Upper lobe of left lung (tissue), 6 donors: Measurements from ENCODE around the gene GLI3. TPM values are rescaled to one million over a fixed set of nuclear protein-coding genes. Genes with fewer than 3 reads are reported as not detected.

ENCODE experiments used
- ATAC-seq, 2 donors: fragments of 200-7000 bp; cut with Tn5 transposase; one replicate each; pipeline ENCODE4 v1.9.1; 2022; ENCODE audit warnings: mild to moderate bottlenecking in 2 of 2, moderate library complexity in 2 of 2; ENCODE audit not compliant: low FRiP score in 2 of 2
- DNase-seq, 2 donors: peaks; one replicate each; pipeline ENCODE4 v3.0.0-alpha.2; 2019 to 2020
- H3K27ac ChIP-seq, 4 donors: fragments of 200-600 bp; sonication (generic); one replicate each; pipeline ENCODE4 v1.5.1; 2016 to 2019
- H3K27me3 ChIP-seq, 4 donors: fragments of 200-600 bp; sonication (generic); one replicate each; pipeline ENCODE4 v1.5.1; 2017 to 2019
- H3K36me3 ChIP-seq, 4 donors: fragments of 200-600 bp; sonication (generic); one replicate each; pipeline ENCODE4 v1.5.1; 2016 to 2019
- H3K4me1 ChIP-seq, 4 donors: fragments of 200-600 bp; sonication (generic); one replicate each; pipeline ENCODE4 v1.5.1; 2018 to 2019
- H3K4me3 ChIP-seq, 4 donors: fragments of 200-600 bp; sonication (generic); one replicate each; pipeline ENCODE4 v1.5.1; 2017 to 2019; ENCODE audit warnings: mild to moderate bottlenecking in 2 of 4, moderate library complexity in 1 of 4
- H3K9me3 ChIP-seq, 4 donors: fragments of 200-600 bp; sonication (generic); one replicate each; pipeline ENCODE4 v1.5.1; 2018 to 2019
- EP300 ChIP-seq, 4 donors: sonication (generic); formaldehyde crosslinking; IDR thresholded peaks; one replicate each; pipeline ENCODE4 v1.5.1; 2017; ENCODE audit warnings: antibody characterized with exemption in 4 of 4, control low read depth in 2 of 4
- POLR2A ChIP-seq, 4 donors: fragments of 450-650 bp; IDR thresholded peaks; one replicate each; pipeline ENCODE4 v1.5.1; 2016 to 2017; ENCODE audit warnings: antibody characterized with exemption in 4 of 4, mild to moderate bottlenecking in 2 of 4
- POLR2AphosphoS5 ChIP-seq, 2 donors: sonication (generic); formaldehyde crosslinking; IDR thresholded peaks; one replicate each; pipeline ENCODE4 v1.5.1; 2017; ENCODE audit warnings: antibody characterized with exemption in 2 of 2
- WGBS, 2 donors: methylation state at CpG; one replicate each; pipeline ENCODE4 v1.1.5; 2017 to 2018; 5-methylcytosine and 5-hydroxymethylcytosine counted together
- total RNA-seq, 6 donors: library from RNA; depleted of rRNA in 4 of 6; stranded (reverse); fragments of >200 nt in 4 of 6; gene quantifications; one replicate each; pipeline versions ENCODE4 v1.1.0 to v1.2.1, GENCODE V29; 2016 to 2021
- TF ChIP-seq, protein P1 (sequence below), 6 experiments: fragments of 450-650 bp in 4 of 6; fragments of 200-600 bp in 2 of 6; sonication (generic) in 2 of 6; IDR thresholded peaks; one replicate each; pipeline ENCODE4 v1.5.1; 2016 to 2019; ENCODE audit warnings: antibody characterized with exemption in 6 of 6
- donor health status: DM: no; HTN: no; CAD: no; lungs with moderate emphysema.
- donor health status: DM: no; HTN: yes; CAD: no; lungs with severe emphysema.

The GLI3 gene
- total RNA-seq, 6 donors from 2014 or later, result 5.2 to 19.4 (median 14.9) TPM

DNA sequence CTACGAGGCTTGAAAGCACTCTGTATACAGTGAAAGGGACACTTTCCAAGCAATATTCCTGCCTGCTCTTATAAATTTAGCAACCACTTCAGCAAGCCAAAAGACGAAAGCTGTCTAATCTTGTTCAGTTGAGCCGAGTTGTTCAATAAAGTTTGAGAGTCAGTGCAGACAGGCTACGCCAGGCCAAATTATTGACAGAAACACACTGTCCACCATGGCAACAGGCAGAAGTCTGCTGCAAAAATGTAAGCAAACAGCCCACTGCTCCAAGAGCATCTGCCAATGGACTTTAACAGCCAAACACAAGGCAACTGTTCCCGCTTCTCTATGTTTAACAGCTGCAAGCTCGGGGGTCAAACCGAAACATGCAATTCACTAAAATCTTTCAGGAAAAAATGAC lies 85.7 kb downstream of the GLI3 start:
- no peak for TF ChIP-seq POLR2AphosphoS5 (IDR thresholded peaks at IDR 0.05)
- no peak for TF ChIP-seq EP300 (IDR thresholded peaks at IDR 0.05)
- TF ChIP-seq POLR2A (IDR thresholded peaks at IDR 0.05), result no peak
- TF ChIP-seq, protein P1, sequence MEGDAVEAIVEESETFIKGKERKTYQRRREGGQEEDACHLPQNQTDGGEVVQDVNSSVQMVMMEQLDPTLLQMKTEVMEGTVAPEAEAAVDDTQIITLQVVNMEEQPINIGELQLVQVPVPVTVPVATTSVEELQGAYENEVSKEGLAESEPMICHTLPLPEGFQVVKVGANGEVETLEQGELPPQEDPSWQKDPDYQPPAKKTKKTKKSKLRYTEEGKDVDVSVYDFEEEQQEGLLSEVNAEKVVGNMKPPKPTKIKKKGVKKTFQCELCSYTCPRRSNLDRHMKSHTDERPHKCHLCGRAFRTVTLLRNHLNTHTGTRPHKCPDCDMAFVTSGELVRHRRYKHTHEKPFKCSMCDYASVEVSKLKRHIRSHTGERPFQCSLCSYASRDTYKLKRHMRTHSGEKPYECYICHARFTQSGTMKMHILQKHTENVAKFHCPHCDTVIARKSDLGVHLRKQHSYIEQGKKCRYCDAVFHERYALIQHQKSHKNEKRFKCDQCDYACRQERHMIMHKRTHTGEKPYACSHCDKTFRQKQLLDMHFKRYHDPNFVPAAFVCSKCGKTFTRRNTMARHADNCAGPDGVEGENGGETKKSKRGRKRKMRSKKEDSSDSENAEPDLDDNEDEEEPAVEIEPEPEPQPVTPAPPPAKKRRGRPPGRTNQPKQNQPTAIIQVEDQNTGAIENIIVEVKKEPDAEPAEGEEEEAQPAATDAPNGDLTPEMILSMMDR (IDR thresholded peaks at IDR 0.05), result no peak
- H3K27me3 ChIP-seq, result no peaks in the 10 kb centered on the region
- peaks cover 0 to 18% (median 5%) of the 10 kb centered on the region in 4 donors for H3K4me1 ChIP-seq
- peaks cover 0 to 3% (median 0%) of the 10 kb centered on the region in 4 donors for H3K36me3 ChIP-seq
- H3K27ac ChIP-seq, result peak overlapping the region in 1 of 4 donors; percentile 9
- H3K9me3 ChIP-seq, result no peaks in the 10 kb centered on the region
- WGBS, 2 donors, result 52 to 53% methylated on average over 7 of the region's 7 CpGs
- DNase-seq (no peak), ATAC-seq (peak; percentile 65 to 67)
- peak overlapping the region in 3 of 4 donors; percentile 6 to 27 (median 8) for H3K4me3 ChIP-seq

DNA sequence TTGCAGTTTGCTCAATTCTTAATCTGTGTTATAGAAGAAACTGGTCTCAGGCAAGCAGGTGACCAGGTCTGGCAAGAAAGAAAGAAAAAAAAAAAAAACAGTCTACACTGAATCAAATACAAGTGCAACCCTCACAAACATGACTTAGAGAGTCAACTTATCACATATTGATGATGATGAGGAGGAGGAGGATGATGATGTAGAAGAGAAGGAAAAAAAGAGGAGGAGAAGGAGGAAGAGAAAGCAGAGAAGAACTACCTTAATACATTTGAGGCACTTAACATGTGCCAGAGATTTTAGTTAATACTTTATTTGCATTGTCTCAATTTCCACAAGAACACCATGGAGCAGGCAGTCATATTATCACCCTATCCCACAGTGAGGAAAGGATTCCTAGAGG lies 91.5 kb downstream of the GLI3 start:
- Histone ChIP-seq H3K36me3 (peaks cover 0 to 3% (median 0%) of the 10 kb centered on the region in 4 donors), H3K4me1 (peaks cover 0 to 8% (median 2%) of the 10 kb centered on the region in 4 donors), H3K27ac (no peak overlapping the region), H3K27me3 (no peaks in the 10 kb centered on the region), H3K4me3 (no peak overlapping the region), H3K9me3 (no peaks in the 10 kb centered on the region)
- DNase-seq (no peak), ATAC-seq (no peak)
- TF ChIP-seq EP300 (IDR thresholded peaks at IDR 0.05) (no peak), POLR2AphosphoS5 (IDR thresholded peaks at IDR 0.05) (no peak), POLR2A (IDR thresholded peaks at IDR 0.05) (no peak)
- TF ChIP-seq, protein P1 (IDR thresholded peaks at IDR 0.05), result no peak

DNA sequence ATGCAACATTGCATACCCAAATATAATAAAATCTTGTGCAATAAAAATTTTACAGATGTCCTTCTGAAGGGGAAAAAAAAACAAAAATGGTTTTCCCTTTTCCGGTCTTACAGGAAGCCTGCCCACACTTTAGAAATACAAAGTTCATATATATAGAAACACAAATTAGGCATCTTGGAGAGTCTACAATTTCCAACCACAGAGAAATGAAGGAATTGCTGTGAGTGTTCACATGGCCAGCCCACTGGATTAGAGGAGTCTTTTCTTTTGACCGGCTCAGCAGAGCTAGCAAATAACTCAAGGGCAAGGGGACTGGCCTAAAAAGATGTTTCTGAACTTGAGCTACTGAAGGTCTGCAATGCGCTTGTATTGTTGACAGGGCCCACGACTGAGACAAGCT lies 92.4 kb downstream of the GLI3 start:
- 53 to 59% methylated on average over 4 of the region's 4 CpGs for WGBS, 2 donors
- no peak for ATAC-seq

DNA sequence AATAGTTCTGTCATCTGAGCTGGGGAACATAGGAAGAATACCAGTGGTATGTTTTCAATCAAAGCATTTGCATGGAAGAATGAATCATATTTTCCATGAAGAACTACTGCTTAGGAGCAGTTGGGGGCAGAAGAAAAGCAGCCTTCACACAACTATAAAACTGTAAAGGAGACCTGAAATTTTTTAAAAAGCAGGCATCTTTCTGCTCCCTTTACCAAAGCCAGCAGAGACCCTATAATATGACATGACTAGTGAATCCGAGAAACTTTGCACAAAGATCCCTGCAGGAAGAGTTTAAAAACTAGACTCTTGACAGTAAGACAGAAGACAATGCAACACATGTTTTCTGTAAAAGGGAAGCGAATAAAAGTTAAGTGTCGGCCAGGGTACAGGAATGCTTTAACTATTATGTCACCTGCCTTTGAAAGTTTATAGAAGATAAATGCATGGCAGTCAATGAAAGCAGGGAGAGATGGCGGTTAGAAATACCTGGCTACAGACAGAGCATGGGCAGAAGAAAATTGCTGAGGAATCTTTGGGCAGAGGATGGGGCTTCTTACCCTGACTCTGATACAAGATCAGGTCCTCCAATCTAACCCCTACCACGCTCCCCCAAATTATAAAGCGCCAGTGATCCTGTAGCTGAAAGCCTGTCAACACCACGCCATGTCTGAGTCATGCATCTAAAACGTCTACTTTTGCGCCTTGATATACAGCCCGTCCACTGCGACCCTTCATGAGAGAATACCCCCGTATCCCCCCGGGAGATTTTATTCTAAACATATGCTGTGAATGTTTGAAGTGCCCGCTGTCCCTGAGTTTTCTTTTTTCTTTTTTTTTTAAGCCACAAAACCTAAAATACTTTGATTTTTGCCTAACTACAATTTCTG lies 93.1 kb downstream of the GLI3 start:
- Histone ChIP-seq H3K9me3 (no peaks in the 10 kb centered on the region), H3K4me3 (no peak overlapping the region), H3K27me3 (no peaks in the 10 kb centered on the region), H3K27ac (no peak overlapping the region), H3K36me3 (peaks cover 0 to 3% (median 0%) of the 10 kb centered on the region in 4 donors), H3K4me1 (peaks cover 0 to 8% (median 2%) of the 10 kb centered on the region in 4 donors)
- TF ChIP-seq EP300 (IDR thresholded peaks at IDR 0.05), result no peak
- TF ChIP-seq POLR2A (IDR thresholded peaks at IDR 0.05), result no peak
- TF ChIP-seq, protein P1 (IDR thresholded peaks at IDR 0.05), result no peak
- no peak for TF ChIP-seq POLR2AphosphoS5 (IDR thresholded peaks at IDR 0.05)
- ATAC-seq (no peak), DNase-seq (no peak)
- WGBS, 2 donors, result 80 to 81% methylated on average over 14 of the region's 14 CpGs

More for the DNA sequence above, 92.4 kb downstream of the GLI3 start:
- no peaks in the 10 kb centered on the region for H3K27me3 ChIP-seq
- H3K27ac ChIP-seq, result no peak overlapping the region
- TF ChIP-seq EP300 (IDR thresholded peaks at IDR 0.05) (no peak), POLR2A (IDR thresholded peaks at IDR 0.05) (no peak), POLR2AphosphoS5 (IDR thresholded peaks at IDR 0.05) (no peak)
- TF ChIP-seq, protein P1 (IDR thresholded peaks at IDR 0.05), result no peak
- peaks cover 0 to 8% (median 2%) of the 10 kb centered on the region in 4 donors for H3K4me1 ChIP-seq
- DNase-seq, result no peak
- no peaks in the 10 kb centered on the region for H3K9me3 ChIP-seq
- no peak overlapping the region for H3K4me3 ChIP-seq
- peaks cover 0 to 3% (median 0%) of the 10 kb centered on the region in 4 donors for H3K36me3 ChIP-seq
